ENCODE data around the gene XIRP1.

DNA sequence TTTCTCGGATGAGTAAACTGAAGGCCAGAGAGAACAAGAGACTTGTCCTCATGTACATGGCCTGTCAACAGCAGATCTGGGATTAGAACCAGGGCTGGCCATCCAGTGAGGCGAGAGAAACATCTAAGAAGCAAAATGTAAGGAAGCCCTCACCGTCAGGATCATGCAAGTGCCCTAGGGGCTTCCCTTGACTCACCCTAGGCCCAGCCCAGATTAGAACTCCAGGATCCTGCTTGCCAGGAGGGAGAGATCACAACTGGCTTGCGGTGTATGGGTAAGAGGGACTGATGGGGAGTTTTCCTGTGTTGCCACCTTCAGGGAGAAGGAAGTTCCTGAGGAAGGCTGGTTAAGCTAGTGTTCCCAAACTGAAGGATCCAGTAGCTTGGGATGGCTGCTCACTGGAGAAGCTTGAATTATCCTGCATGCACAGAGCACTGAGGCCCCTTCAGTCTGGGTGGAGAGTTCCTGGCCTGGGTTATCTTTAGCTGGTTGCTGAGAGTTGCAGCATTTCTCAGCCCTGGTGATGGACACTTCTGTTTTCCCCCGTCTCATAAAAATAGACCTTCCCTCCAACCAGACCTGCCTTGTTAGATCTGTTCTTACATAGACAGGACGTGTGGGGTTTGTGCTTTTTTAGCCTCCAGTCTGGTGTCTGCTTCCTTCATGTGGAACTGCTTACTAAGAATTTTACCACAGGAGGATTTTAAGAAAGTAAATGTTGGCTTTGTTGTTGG is 28.2 kb upstream of the XIRP1 start:
- TF ChIP-seq POLR2A (IDR thresholded peaks at IDR 0.05; ENCODE audit: low read length) (no peak), GATA1 (IDR thresholded peaks at IDR 0.05; ENCODE audit: low read depth, low read length) (no peak)

Measured in erythroblast (primary cell).